ENCODE measurements around the gene MRPL19.
A peak's percentile ranks its signal among the peaks of the same experiment; 100 is the strongest.

MRPL19 gene

GRCh38 chr2:75641587-75641986 lies 5.0 kb upstream of the MRPL19 start:
- Histone ChIP-seq H3K23ac (ENCODE audit: low read depth, low read length, poor library complexity) (no peak overlapping the region), H3K9me3 (replicated peaks in 1 of 2; ENCODE audit: control insufficient read depth in 2 of 2, insufficient read depth in 1 of 2, low read depth in 1 of 2, low read length in 2 of 2) (no peaks in the 10 kb centered on the region), H3K4me3 (ENCODE audit: low read length in 2 of 2) (no peak overlapping the region), H3K79me1 (ENCODE audit: low read depth, low read length) (no peaks in the 10 kb centered on the region), H3K18ac (ENCODE audit: low read length) (no peak overlapping the region), H3K9ac (ENCODE audit: low read depth, low read length, poor library complexity) (no peak overlapping the region), H3K4me2 (ENCODE audit: insufficient read depth, low read length, poor library complexity, severe bottlenecking) (no peak overlapping the region), H3K4ac (ENCODE audit: low read length) (no peak overlapping the region), H3K14ac (ENCODE audit: low read length) (no peak overlapping the region), H2AK5ac (ENCODE audit: low read depth, low read length) (no peak overlapping the region), H3K4me1 (ENCODE audit: control insufficient read depth in 2 of 2, insufficient read depth in 1 of 2, low read depth in 1 of 2, low read length in 2 of 2) (peaks cover 0 to 3% of the 10 kb centered on the region in 2 donors), H2BK15ac (ENCODE audit: low read length) (no peak overlapping the region), H4K91ac (ENCODE audit: low read depth, low read length, poor library complexity) (no peak overlapping the region), H2BK5ac (ENCODE audit: low read length) (no peak overlapping the region), H3K27ac (replicated peaks; ENCODE audit: low read length) (no peak overlapping the region), H2BK12ac (ENCODE audit: low read length) (no peak overlapping the region), H3K36me3 (replicated peaks in 1 of 2; ENCODE audit: control insufficient read depth in 2 of 2, insufficient read depth in 2 of 2, low read length in 2 of 2) (no peaks in the 10 kb centered on the region), H3K27me3 (ENCODE audit: control insufficient read depth in 3 of 3, insufficient read depth in 3 of 3, low read depth in 1 of 3, low read length in 3 of 3) (no peaks in the 10 kb centered on the region), H4K8ac (ENCODE audit: low read depth, low read length) (no peak overlapping the region), H2BK120ac (ENCODE audit: low read depth, low read length) (no peak overlapping the region), H2AFZ (ENCODE audit: low read length) (no peak overlapping the region)
- no CpG with 5 or more reads among the region's 1 CpG for WGBS, 2 donors (ENCODE audit: extremely low coverage in 2 of 2, insufficient read length in 2 of 2, insufficient replicate concordance in 1 of 2)
- DNase-seq (ENCODE audit: low spot score), result no peak

DNA sequence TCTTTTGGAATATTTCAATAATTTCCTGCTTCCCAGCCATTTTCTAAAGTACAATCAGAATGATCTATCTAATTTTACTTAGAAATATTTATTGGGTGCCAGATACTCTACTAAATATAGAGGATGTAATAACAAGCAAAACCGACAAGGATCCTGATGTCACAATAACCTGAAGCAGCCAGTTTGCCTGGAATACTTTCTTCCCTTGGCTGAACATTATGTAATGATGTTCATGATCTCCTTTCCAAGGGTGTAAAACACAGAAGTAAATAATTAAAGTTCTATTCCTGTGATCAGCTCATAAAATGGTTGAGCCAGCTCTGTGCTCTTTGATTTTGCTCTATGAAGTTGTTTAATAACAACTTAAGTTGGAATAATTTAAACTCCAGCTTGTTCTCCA lies 2.6 kb upstream of the MRPL19 start:
- Histone ChIP-seq H3K36me3 (replicated peaks in 1 of 2; ENCODE audit: control insufficient read depth in 2 of 2, insufficient read depth in 2 of 2, low read length in 2 of 2) (peaks cover 0 to 12% of the 10 kb centered on the region in 2 donors), H3K4me1 (ENCODE audit: control insufficient read depth in 2 of 2, insufficient read depth in 1 of 2, low read depth in 1 of 2, low read length in 2 of 2) (peaks cover 0 to 1% of the 10 kb centered on the region in 2 donors)

GRCh38 chr2:75645643-75646042 lies 940 bp upstream of the MRPL19 start:
- no peak overlapping the region for H2BK5ac ChIP-seq (ENCODE audit: low read length)
- no peak overlapping the region for H3K18ac ChIP-seq (ENCODE audit: low read length)
- no peak for DNase-seq (ENCODE audit: low spot score)
- no peak overlapping the region for H3K14ac ChIP-seq (ENCODE audit: low read length)
- no peak overlapping the region for H4K8ac ChIP-seq (ENCODE audit: low read depth, low read length)
- peaks cover 3 to 28% of the 10 kb centered on the region in 2 donors for H3K36me3 ChIP-seq (replicated peaks in 1 of 2; ENCODE audit: control insufficient read depth in 2 of 2, insufficient read depth in 2 of 2, low read length in 2 of 2)
- no peak overlapping the region for H3K4ac ChIP-seq (ENCODE audit: low read length)
- no peak overlapping the region for H2BK12ac ChIP-seq (ENCODE audit: low read length)
- H4K91ac ChIP-seq (ENCODE audit: low read depth, low read length, poor library complexity), result no peak overlapping the region
- no peaks in the 10 kb centered on the region for H3K9me3 ChIP-seq (replicated peaks in 1 of 2; ENCODE audit: control insufficient read depth in 2 of 2, insufficient read depth in 1 of 2, low read depth in 1 of 2, low read length in 2 of 2)
- H3K27ac ChIP-seq (replicated peaks; ENCODE audit: low read length), result no peak overlapping the region
- no peak overlapping the region for H2BK15ac ChIP-seq (ENCODE audit: low read length)
- H3K23ac ChIP-seq (ENCODE audit: low read depth, low read length, poor library complexity), result no peak overlapping the region
- H3K4me2 ChIP-seq (ENCODE audit: insufficient read depth, low read length, poor library complexity, severe bottlenecking), result no peak overlapping the region
- no peak overlapping the region for H2BK120ac ChIP-seq (ENCODE audit: low read depth, low read length)
- H2AK5ac ChIP-seq (ENCODE audit: low read depth, low read length), result no peak overlapping the region
- no peaks in the 10 kb centered on the region for H3K79me1 ChIP-seq (ENCODE audit: low read depth, low read length)
- H3K4me1 ChIP-seq (ENCODE audit: control insufficient read depth in 2 of 2, insufficient read depth in 1 of 2, low read depth in 1 of 2, low read length in 2 of 2), result peaks cover 0 to 1% of the 10 kb centered on the region in 2 donors
- no peak overlapping the region for H3K9ac ChIP-seq (ENCODE audit: low read depth, low read length, poor library complexity)
- H3K27me3 ChIP-seq (ENCODE audit: control insufficient read depth in 3 of 3, insufficient read depth in 3 of 3, low read depth in 1 of 3, low read length in 3 of 3), result no peaks in the 10 kb centered on the region
- no CpG with 5 or more reads among the region's 10 CpGs for WGBS, 2 donors (ENCODE audit: extremely low coverage in 2 of 2, insufficient read length in 2 of 2, insufficient replicate concordance in 1 of 2)
- no peak overlapping the region for H3K4me3 ChIP-seq (ENCODE audit: low read length in 2 of 2)
- H2AFZ ChIP-seq (ENCODE audit: low read length), result peak overlapping the region; percentile 91

More for the DNA sequence above, 2.6 kb upstream of the MRPL19 start:
- Histone ChIP-seq H2AFZ (ENCODE audit: low read length) (no peak overlapping the region), H3K4ac (ENCODE audit: low read length) (no peak overlapping the region), H3K23ac (ENCODE audit: low read depth, low read length, poor library complexity) (no peak overlapping the region), H3K4me2 (ENCODE audit: insufficient read depth, low read length, poor library complexity, severe bottlenecking) (no peak overlapping the region), H2BK12ac (ENCODE audit: low read length) (no peak overlapping the region), H3K14ac (ENCODE audit: low read length) (no peak overlapping the region), H3K4me3 (ENCODE audit: low read length in 2 of 2) (no peak overlapping the region), H3K9me3 (replicated peaks in 1 of 2; ENCODE audit: control insufficient read depth in 2 of 2, insufficient read depth in 1 of 2, low read depth in 1 of 2, low read length in 2 of 2) (no peaks in the 10 kb centered on the region), H3K9ac (ENCODE audit: low read depth, low read length, poor library complexity) (no peak overlapping the region), H3K79me1 (ENCODE audit: low read depth, low read length) (no peaks in the 10 kb centered on the region), H3K27me3 (ENCODE audit: control insufficient read depth in 3 of 3, insufficient read depth in 3 of 3, low read depth in 1 of 3, low read length in 3 of 3) (no peaks in the 10 kb centered on the region), H2BK15ac (ENCODE audit: low read length) (no peak overlapping the region), H2AK5ac (ENCODE audit: low read depth, low read length) (no peak overlapping the region), H3K18ac (ENCODE audit: low read length) (no peak overlapping the region), H4K91ac (ENCODE audit: low read depth, low read length, poor library complexity) (no peak overlapping the region), H2BK5ac (ENCODE audit: low read length) (no peak overlapping the region), H2BK120ac (ENCODE audit: low read depth, low read length) (no peak overlapping the region), H3K27ac (replicated peaks; ENCODE audit: low read length) (no peak overlapping the region), H4K8ac (ENCODE audit: low read depth, low read length) (no peak overlapping the region)
- WGBS, 2 donors (ENCODE audit: extremely low coverage in 2 of 2, insufficient read length in 2 of 2, insufficient replicate concordance in 1 of 2), result no CpG with 5 or more reads among the region's 1 CpG
- no peak for DNase-seq (ENCODE audit: low spot score)

DNA sequence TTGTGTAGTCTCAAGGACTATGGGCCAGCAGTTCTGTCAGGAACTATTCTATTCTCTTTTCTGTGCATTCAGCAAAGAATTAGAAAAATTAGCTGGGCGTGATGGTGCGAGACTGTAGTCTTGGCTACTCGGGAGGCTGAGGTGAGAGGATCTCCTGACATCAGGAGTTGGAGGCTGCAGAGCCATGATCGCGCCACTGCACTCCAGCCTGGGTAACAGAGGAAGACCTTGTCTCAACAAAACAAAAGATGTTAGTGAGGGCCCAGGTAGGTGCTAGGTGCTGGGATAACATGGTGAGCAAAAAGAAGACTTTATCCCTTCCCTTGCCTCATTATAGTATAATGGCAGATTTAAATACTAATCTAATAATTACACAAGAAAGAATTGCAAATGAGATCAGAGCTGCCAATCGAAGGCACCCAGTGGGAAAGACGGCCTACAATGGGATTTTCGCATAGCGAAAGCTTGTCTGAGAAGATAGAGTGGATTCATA lies 447 bp upstream of the MRPL19 start:
- no peak overlapping the region for H3K14ac ChIP-seq (ENCODE audit: low read length)
- H2BK5ac ChIP-seq (ENCODE audit: low read length), result no peak overlapping the region
- no peak overlapping the region for H3K27ac ChIP-seq (replicated peaks; ENCODE audit: low read length)
- H2BK120ac ChIP-seq (ENCODE audit: low read depth, low read length), result no peak overlapping the region
- no peak overlapping the region for H3K9ac ChIP-seq (ENCODE audit: low read depth, low read length, poor library complexity)
- no peak overlapping the region for H3K4ac ChIP-seq (ENCODE audit: low read length)
- H2BK15ac ChIP-seq (ENCODE audit: low read length), result no peak overlapping the region
- no peaks in the 10 kb centered on the region for H3K9me3 ChIP-seq (replicated peaks in 1 of 2; ENCODE audit: control insufficient read depth in 2 of 2, insufficient read depth in 1 of 2, low read depth in 1 of 2, low read length in 2 of 2)
- peak overlapping the region; percentile 89 to 96 for H3K4me3 ChIP-seq (ENCODE audit: low read length in 2 of 2)
- H3K27me3 ChIP-seq (ENCODE audit: control insufficient read depth in 3 of 3, insufficient read depth in 3 of 3, low read depth in 1 of 3, low read length in 3 of 3), result no peaks in the 10 kb centered on the region
- no peaks in the 10 kb centered on the region for H3K79me1 ChIP-seq (ENCODE audit: low read depth, low read length)
- no peak overlapping the region for H3K23ac ChIP-seq (ENCODE audit: low read depth, low read length, poor library complexity)
- peak overlapping the region; percentile 43 for H3K4me2 ChIP-seq (ENCODE audit: insufficient read depth, low read length, poor library complexity, severe bottlenecking)
- H4K91ac ChIP-seq (ENCODE audit: low read depth, low read length, poor library complexity), result no peak overlapping the region
- no peak for DNase-seq (ENCODE audit: low spot score)
- no peak overlapping the region for H2AK5ac ChIP-seq (ENCODE audit: low read depth, low read length)
- no CpG with 5 or more reads among the region's 9 CpGs for WGBS, 2 donors (ENCODE audit: extremely low coverage in 2 of 2, insufficient read length in 2 of 2, insufficient replicate concordance in 1 of 2)
- peak overlapping the region; percentile 91 for H2AFZ ChIP-seq (ENCODE audit: low read length)
- peaks cover 8 to 33% of the 10 kb centered on the region in 2 donors for H3K36me3 ChIP-seq (replicated peaks in 1 of 2; ENCODE audit: control insufficient read depth in 2 of 2, insufficient read depth in 2 of 2, low read length in 2 of 2)
- H3K4me1 ChIP-seq (ENCODE audit: control insufficient read depth in 2 of 2, insufficient read depth in 1 of 2, low read depth in 1 of 2, low read length in 2 of 2), result peaks cover 0 to 1% of the 10 kb centered on the region in 2 donors
- H4K8ac ChIP-seq (ENCODE audit: low read depth, low read length), result no peak overlapping the region
- peak overlapping the region; percentile 15 for H3K18ac ChIP-seq (ENCODE audit: low read length)
- H2BK12ac ChIP-seq (ENCODE audit: low read length), result no peak overlapping the region

Measured in neuronal stem cell (in vitro differentiated cells).